AG10803 (cell line): ENCODE measurements around the gene PRSS12.

Experiments
- DNase-seq: peaks from one replicate; pipeline ENCODE4 v3.0.0; 2010; ENCODE audit warnings: low read depth
- H3K4me3 ChIP-seq: 2 replicates; pipeline ENCODE4 v1.5.1; 2011; ENCODE audit warnings: mild to moderate bottlenecking, low read length, control low read depth
- TF ChIP-seq, protein P1 (sequence below): conservative IDR thresholded peaks from 2 replicates; pipeline ENCODE4 v1.5.1; 2011; ENCODE audit warnings: mild to moderate bottlenecking, low read length, control low read depth, inconsistent platforms

PRSS12 gene

DNA sequence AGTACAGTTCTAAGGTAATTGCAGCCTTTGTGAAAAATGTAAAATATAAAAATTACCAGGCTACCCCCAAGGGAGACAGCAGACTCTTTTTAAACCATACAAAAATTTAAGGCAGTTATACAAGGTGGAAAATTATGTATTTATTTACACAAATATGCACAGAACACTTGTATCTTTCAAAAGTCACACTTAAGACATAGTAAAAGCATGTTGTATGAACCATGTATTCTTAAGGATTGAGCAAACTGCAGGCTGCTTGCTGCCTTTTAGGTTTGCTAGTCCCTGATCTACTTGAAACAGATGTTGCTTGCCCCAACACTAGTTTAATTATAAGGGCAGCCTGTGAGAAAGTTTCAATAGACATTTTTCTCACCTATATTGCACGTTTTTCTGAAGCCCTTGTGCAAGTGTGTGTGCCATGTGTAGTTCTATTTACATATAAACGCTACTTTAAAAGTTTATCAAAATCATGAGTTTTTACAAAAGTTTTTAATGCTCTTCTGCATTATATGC, 72.8 kb downstream of the PRSS12 start:
- no peak for DNase-seq
- TF ChIP-seq, protein P1, sequence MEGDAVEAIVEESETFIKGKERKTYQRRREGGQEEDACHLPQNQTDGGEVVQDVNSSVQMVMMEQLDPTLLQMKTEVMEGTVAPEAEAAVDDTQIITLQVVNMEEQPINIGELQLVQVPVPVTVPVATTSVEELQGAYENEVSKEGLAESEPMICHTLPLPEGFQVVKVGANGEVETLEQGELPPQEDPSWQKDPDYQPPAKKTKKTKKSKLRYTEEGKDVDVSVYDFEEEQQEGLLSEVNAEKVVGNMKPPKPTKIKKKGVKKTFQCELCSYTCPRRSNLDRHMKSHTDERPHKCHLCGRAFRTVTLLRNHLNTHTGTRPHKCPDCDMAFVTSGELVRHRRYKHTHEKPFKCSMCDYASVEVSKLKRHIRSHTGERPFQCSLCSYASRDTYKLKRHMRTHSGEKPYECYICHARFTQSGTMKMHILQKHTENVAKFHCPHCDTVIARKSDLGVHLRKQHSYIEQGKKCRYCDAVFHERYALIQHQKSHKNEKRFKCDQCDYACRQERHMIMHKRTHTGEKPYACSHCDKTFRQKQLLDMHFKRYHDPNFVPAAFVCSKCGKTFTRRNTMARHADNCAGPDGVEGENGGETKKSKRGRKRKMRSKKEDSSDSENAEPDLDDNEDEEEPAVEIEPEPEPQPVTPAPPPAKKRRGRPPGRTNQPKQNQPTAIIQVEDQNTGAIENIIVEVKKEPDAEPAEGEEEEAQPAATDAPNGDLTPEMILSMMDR: no peak
- H3K4me3 ChIP-seq: peak overlapping the region; percentile 90

DNA sequence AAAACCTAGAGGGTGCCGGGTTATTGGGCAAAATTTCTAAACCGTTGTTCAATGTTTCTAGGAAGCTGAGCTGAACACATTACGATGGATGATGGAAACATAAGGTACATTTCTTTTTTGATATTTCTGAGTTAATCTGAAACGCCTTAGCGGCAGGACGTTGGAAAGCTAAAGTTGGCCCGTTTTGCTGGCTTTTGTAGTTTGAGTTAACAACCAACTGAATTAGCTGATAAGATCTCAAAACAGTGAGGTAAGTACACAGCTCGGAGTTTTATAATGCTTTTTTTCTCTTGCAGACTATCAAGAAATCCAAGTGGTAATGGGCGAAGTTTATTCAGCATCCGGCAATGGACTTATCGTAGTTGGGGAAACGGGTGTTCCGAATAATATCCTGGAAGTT, 73.5 kb downstream of the PRSS12 start:
- TF ChIP-seq, protein P1: no peak
- no peak for DNase-seq
- H3K4me3 ChIP-seq: peak overlapping the region; percentile 90

DNA sequence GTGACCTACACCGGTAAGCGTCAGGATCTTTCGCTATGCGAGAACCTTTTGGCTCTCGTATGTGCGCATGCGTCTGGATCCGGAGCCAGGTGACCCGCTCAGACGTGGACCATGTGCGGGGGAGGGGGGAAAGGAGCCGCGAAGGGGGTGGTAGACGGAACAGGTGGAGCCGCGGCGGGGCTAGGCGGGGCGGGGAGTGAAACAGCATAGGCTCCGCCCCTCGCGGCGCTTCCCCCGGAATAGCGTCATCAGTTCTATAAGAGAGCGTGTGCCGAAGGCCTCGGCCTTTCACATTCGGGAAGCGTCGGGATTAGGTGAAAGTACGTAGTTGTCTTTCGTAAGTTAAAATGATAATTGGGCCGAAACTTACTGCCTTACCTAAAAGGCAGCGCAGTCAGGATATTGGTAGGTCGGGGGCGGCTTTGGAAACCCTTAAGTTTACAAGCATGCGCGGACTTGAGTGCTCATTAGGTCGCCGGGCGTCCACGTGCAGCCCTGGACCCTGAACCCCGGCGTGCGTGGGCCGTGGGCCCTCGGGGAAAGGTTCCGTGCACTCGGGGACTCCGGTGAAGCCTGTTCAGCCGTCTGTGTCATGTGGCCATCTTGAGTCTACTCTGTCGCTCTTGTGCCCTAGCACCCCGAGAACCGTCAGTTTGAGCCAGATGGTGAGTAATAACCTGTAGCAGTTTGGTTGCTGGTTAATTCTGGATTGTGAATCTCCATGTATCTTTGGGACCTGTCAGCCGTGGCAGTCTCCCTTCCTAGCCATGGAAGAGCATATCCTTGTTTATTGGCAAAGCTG, 74.1 kb downstream of the PRSS12 start:
- H3K4me3 ChIP-seq: peak overlapping the region; percentile 90
- DNase-seq: peak; percentile 85
- TF ChIP-seq, protein P1: no peak

DNA sequence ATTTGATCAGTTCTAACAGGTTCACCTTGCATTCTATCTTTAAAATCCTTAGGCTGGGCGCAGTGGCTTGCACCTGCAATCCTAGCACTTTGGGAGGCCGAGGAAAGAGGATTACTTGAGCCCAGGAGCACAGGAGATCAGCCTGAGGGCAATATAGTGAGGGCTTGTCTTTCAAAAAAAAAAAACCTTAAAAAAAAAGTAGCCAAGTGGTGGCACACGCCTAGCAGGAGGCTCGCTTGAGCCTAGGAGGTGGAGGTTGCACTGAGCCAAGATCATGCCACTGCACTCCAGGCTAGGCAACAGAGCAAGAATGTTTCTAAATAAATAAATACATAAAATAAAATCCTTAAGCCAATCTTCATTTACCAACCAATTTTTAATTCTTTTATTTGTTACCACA, 75.6 kb downstream of the PRSS12 start:
- no peak overlapping the region for H3K4me3 ChIP-seq
- no peak for DNase-seq
- TF ChIP-seq, protein P1: no peak

DNA sequence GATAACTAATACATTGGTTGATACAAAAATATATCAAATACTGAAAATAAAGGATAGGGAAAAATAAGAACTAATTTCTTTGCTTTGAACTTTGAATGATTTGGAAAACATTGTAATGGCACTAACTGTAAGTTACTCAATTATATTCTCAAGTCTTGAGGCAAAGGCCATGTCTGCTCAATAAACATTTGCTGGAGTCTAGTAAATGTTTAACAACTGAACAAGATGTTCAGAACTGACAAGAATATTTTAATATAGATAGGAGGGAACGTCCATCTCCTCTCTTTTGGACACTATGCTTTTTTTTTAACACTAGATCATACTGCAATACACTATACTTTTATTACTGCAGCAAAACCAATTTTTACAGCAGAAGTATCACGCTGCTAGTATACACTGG, 76.2 kb downstream of the PRSS12 start:
- TF ChIP-seq, protein P1: no peak
- DNase-seq: no peak
- no peak overlapping the region for H3K4me3 ChIP-seq

DNA sequence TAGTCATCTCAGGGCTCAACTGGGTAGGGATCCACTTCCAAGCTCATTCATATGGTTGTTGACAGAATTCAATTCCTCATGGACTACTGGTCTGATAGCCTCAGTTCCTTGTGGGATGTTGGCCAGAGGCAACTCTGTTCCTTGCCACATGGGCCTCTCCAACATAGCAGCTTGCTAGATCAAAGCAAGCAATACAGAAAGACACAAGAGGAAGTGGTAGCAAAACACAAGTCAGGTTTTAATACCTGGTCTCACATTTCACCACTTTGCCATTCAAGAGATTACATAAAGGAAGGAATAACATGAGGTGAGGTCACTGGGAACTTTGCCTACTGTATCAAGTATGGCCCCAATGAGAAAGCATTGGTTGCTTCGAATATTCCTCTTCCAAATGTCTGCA, 79.2 kb downstream of the PRSS12 start:
- no peak for DNase-seq
- TF ChIP-seq, protein P1: no peak

DNA sequence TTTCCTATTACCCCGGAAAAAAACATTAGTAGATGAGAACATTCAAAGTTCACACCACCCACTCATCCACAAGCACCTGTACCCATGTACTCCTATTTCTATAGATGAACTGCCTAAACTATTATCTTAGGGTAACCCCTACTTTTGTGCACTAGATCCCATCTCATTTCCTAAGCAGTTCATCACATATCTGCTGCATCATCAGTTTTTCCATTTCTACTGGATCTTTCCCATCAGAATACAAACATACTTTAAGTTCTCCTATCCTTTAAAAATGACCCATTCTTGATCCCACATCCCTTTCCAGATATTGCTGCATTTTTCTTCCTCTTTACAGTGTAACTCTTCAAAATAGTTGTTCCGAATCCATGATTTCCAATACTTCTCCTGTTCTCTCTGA, 81.0 kb downstream of the PRSS12 start:
- no peak for DNase-seq
- TF ChIP-seq, protein P1: no peak
- no peak overlapping the region for H3K4me3 ChIP-seq

More for the DNA sequence above, 79.2 kb downstream of the PRSS12 start:
- no peak overlapping the region for H3K4me3 ChIP-seq
